K562 (cell line): Measurements from ENCODE around the gene TAF15. TPM values are rescaled to one million over a fixed set of nuclear protein-coding genes. Genes with fewer than 3 reads are reported as not detected.
A peak's percentile ranks its signal among the peaks of the same experiment; 100 is the strongest.

ENCODE experiments used
- ATF3 ChIP-seq, 2 experiments: fragments of 450-650 bp in 1 of 2; sonication (generic) in 1 of 2; formaldehyde crosslinking in 1 of 2; IDR thresholded peaks in 1 of 2; conservative IDR thresholded peaks in 1 of 2; 2 replicates each; pipeline versions ENCODE4 v1.6.1 to v1.8.1; 2016 to 2023; ENCODE audit warnings: mild to moderate bottlenecking in 2 of 2, moderate library complexity in 2 of 2, inconsistent platforms in 1 of 2, missing genetic modification reagents in 1 of 2
- CBX5 ChIP-seq: IDR thresholded peaks from 2 replicates; pipeline ENCODE4 v1.6.1; 2014; ENCODE audit warnings: low read depth, borderline replicate concordance
- EGR1 ChIP-seq: fragments of 450-650 bp; conservative IDR thresholded peaks from 2 replicates; pipeline ENCODE4 v1.6.1; 2017; ENCODE audit warnings: mild to moderate bottlenecking
- NCOA4 ChIP-seq: fragments of 450-650 bp; IDR thresholded peaks from 2 replicates; pipeline ENCODE4 v1.6.1; 2018; ENCODE audit warnings: mild to moderate bottlenecking; ENCODE audit not compliant: partially characterized antibody
- THRAP3 ChIP-seq: fragments of 450-650 bp; IDR thresholded peaks from 2 replicates; pipeline ENCODE4 v1.6.1; 2016; ENCODE audit warnings: mild to moderate bottlenecking, inconsistent platforms, borderline replicate concordance
- XRCC4 ChIP-seq: IDR thresholded peaks from one replicate; pipeline ENCODE4 v1.6.1; 2011; ENCODE audit not compliant: insufficient read depth, insufficient read length; ENCODE audit errors: extremely low read depth
- ZC3H11A ChIP-seq: IDR thresholded peaks from 2 replicates; pipeline ENCODE4 v1.6.1; 2012; ENCODE audit warnings: low read depth, low read length, improper control_type of control experiment
- ZNF354B ChIP-seq: fragments of 250-450 bp; sonication (Bioruptor Pico); IDR thresholded peaks from 2 replicates; pipeline ENCODE4 v1.4.0; 2020
- ZNF407 ChIP-seq: fragments of 450-650 bp; IDR thresholded peaks from 2 replicates; pipeline ENCODE4 v1.6.1; 2016; ENCODE audit warnings: low read depth
- ZNF551 ChIP-seq: fragments of 250-450 bp; sonication (Bioruptor Pico); IDR thresholded peaks from 2 replicates; pipeline ENCODE4 v1.5.0; 2021; ENCODE audit warnings: mild to moderate bottlenecking, moderate library complexity
- ZNF592 ChIP-seq: fragments of 450-650 bp; IDR thresholded peaks from 2 replicates; pipeline ENCODE4 v1.6.1; 2017; ENCODE audit warnings: antibody characterized with exemption, mild to moderate bottlenecking
- ZSCAN32 ChIP-seq: fragments of 450-650 bp; formaldehyde crosslinking; IDR thresholded peaks from 2 replicates; pipeline ENCODE4 v1.4.0; 2020; ENCODE audit warnings: mild to moderate bottlenecking, moderate library complexity
- polyA plus RNA-seq, 8 experiments: library from polyadenylated mRNA; depleted of rRNA in 4 of 8; stranded (reverse) in 5 of 8; unstranded in 3 of 8; fragments of >200 nt; fragmentation: Nextera tagmentation in 2 of 8; fragmentation: Illumina TruSeq in 1 of 8; extraction: Ambion mirVana in 2 of 8; extraction: Trizol in 1 of 8; gene quantifications; 2 replicates each; pipeline versions ENCODE4 v1.2.1 to v1.2.3, GENCODE V29; 2011 to 2014; ENCODE audit warnings: inconsistent platforms in 1 of 8, missing spikeins in 1 of 8
- total RNA-seq, 7 experiments: library from RNA; depleted of rRNA in 6 of 7; stranded (reverse); fragments of >200 nt in 6 of 7; fragmentation: Illumina TruSeq in 2 of 7; extraction: Trizol in 2 of 7; gene quantifications; 2 replicates each; pipeline versions ENCODE4 v1.2.1 to v1.2.3, GENCODE V29; 2011 to 2021; ENCODE audit warnings: low replicate concordance in 1 of 7

Gene TAF15
- total and polyA plus RNA-seq, 9 of the 15 experiments (the other 6 are each of a cell fraction or from before 2014, with no cell fraction given), result 4.1 to 272 (median 56.8) TPM

- peak; percentile 25; the same call in 1 of the 2 replicates for TF ChIP-seq ZNF592
- no peak for TF ChIP-seq ZNF354B
- no peak for TF ChIP-seq ZNF551 (CRISPR knock-in tag)
- no peak for TF ChIP-seq CBX5
- no peak for TF ChIP-seq ZNF407
- TF ChIP-seq THRAP3, result no peak
- TF ChIP-seq EGR1, result no peak
- peak; percentile 60 for TF ChIP-seq ATF3 (IDR thresholded peaks at IDR 0.05)
- no peak for TF ChIP-seq ATF3 (CRISPR knock-in tag; conservative IDR thresholded peaks at IDR 0.05)
- TF ChIP-seq NCOA4, result no peak
- TF ChIP-seq ZC3H11A, result no peak
- no peak for TF ChIP-seq XRCC4
- no peak for TF ChIP-seq ZSCAN32 (CRISPR knock-in tag)
Observed at GRCh38 chr17:35879773-35880654, 70.7 kb downstream of the TAF15 start, which contains the start of gene CCL5 (continued).
